GM23248 (cell line): ENCODE results near the gene NUDT14. TPM values are rescaled to one million over a fixed set of nuclear protein-coding genes. Genes with fewer than 3 reads are reported as not detected.

ENCODE experiments used
- DNase-seq: peaks from one replicate; pipeline ENCODE4 v3.0.0-alpha.2; 2015
- H2AFZ ChIP-seq: fragments of 200-600 bp; sonication (generic); 2 replicates; pipeline ENCODE4 v1.6.1; 2016; ENCODE audit warnings: antibody characterized with exemption
- H3F3A ChIP-seq: fragments of 200-600 bp; sonication (generic); 2 replicates; pipeline ENCODE4 v1.6.1; 2016; ENCODE audit warnings: mild to moderate bottlenecking, antibody characterized with exemption, mixed run types; ENCODE audit not compliant: insufficient read depth
- H3K27ac ChIP-seq: fragments of 200-600 bp; sonication (generic); 2 replicates; pipeline ENCODE4 v1.5.1; 2016; ENCODE audit warnings: mild to moderate bottlenecking
- H3K27me3 ChIP-seq: fragments of 200-600 bp; sonication (generic); replicated peaks from 2 replicates; pipeline ENCODE4 v1.6.1; 2016; ENCODE audit warnings: mild to moderate bottlenecking; ENCODE audit not compliant: insufficient read depth
- H3K36me3 ChIP-seq: fragments of 200-600 bp; sonication (generic); 2 replicates; pipeline ENCODE4 v1.6.1; 2016; ENCODE audit warnings: low read depth, mild to moderate bottlenecking
- H3K4me1 ChIP-seq: fragments of 200-600 bp; sonication (generic); 2 replicates; pipeline ENCODE4 v1.6.1; 2016; ENCODE audit warnings: mild to moderate bottlenecking; ENCODE audit not compliant: insufficient read depth
- H3K4me2 ChIP-seq: fragments of 200-600 bp; sonication (generic); one replicate; pipeline ENCODE4 v1.6.1; 2016; ENCODE audit warnings: mild to moderate bottlenecking; ENCODE audit not compliant: unreplicated experiment
- H3K4me3 ChIP-seq: fragments of 200-600 bp; sonication (generic); 2 replicates; pipeline ENCODE4 v1.5.1; 2016; ENCODE audit warnings: mild to moderate bottlenecking
- H3K79me2 ChIP-seq: fragments of 200-600 bp; sonication (generic); 2 replicates; pipeline ENCODE4 v1.6.1; 2016; ENCODE audit warnings: mild to moderate bottlenecking; ENCODE audit not compliant: insufficient read depth
- H3K9ac ChIP-seq: fragments of 200-600 bp; sonication (generic); 2 replicates; pipeline ENCODE4 v1.6.1; 2016; ENCODE audit warnings: mild to moderate bottlenecking
- H3K9me2 ChIP-seq: fragments of 200-600 bp; sonication (generic); 2 replicates; pipeline ENCODE4 v1.6.1; 2016; ENCODE audit warnings: mixed run types, mild to moderate bottlenecking, moderate library complexity; ENCODE audit not compliant: insufficient read depth
- H3K9me3 ChIP-seq: fragments of 200-600 bp; sonication (generic); one replicate; pipeline ENCODE4 v1.6.1; 2017; ENCODE audit warnings: low read depth
- H4K20me1 ChIP-seq: fragments of 200-600 bp; sonication (generic); 2 replicates; pipeline ENCODE4 v1.6.0; 2016; ENCODE audit not compliant: insufficient read depth
- EZH2 ChIP-seq: fragments of 200-600 bp; sonication (generic); IDR thresholded peaks from 2 replicates; pipeline ENCODE4 v1.6.1; 2018; ENCODE audit warnings: antibody characterized with exemption, mild to moderate bottlenecking; ENCODE audit not compliant: insufficient read depth, poor library complexity, severe bottlenecking
- EZH2phosphoT487 ChIP-seq: fragments of 200-600 bp; sonication (generic); IDR thresholded peaks from 2 replicates; pipeline ENCODE4 v1.6.1; 2018; ENCODE audit warnings: antibody characterized with exemption, moderate library complexity, mild to moderate bottlenecking, low read depth; ENCODE audit not compliant: insufficient read depth
- WGBS, 2 experiments: methylation state at CpG; one replicate each; pipeline ENCODE4 v1.1.6; 2015 to 2017; ENCODE audit warnings: low lambda C conversion rate in 2 of 2, low coverage in 1 of 2; ENCODE audit errors: missing lambda C conversion rate in 2 of 2; 5-methylcytosine and 5-hydroxymethylcytosine counted together
- in situ Hi-C: fragments of 300-500 bp; cut with MboI; formaldehyde crosslinking; loops from 2 replicates; pipeline ENCODE4 v1.15.0; 2020
- polyA plus RNA-seq: library from polyadenylated mRNA; unstranded; fragments of >200 nt; fragmentation: Nextera tagmentation; extraction: Ambion mirVana; gene quantifications from 2 replicates; pipeline ENCODE4 v1.2.1, GENCODE V29; 2016
- total RNA-seq: library from RNA; depleted of rRNA; stranded (reverse); fragments of >200 nt; shearing (Covaris generic); gene quantifications from 2 replicates; pipeline ENCODE4 v1.2.3, GENCODE V29; 2014

NUDT14 gene
- total and polyA plus RNA-seq, 2 experiments from 2014 or later, result 8.6 to 10.8 TPM

- 81 to 84% methylated on average over 12 to 13 of the region's 13 CpGs for WGBS, 2 experiments
- H3F3A ChIP-seq, result no peaks in the 10 kb centered on the region
Measured at GRCh38 chr14:105179191-105179590, 1.9 kb downstream of the NUDT14 start.

DNA sequence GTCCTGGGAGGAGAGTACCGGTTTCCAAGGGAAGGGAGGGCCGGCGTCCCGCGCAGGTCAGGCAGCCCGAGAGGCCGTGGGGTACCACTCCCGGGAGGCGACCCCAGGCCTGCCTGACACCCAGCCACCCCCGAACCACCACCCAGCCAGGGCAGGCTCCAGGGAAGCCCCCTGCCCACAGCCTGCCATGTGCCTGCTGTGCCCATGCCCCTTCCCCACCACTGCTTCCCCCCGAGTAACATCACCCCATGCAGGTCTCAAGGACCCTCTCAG, 2.3 kb downstream of the NUDT14 start:
- H3K4me1 ChIP-seq, result no peaks in the 10 kb centered on the region
- no peaks in the 10 kb centered on the region for H3K9me2 ChIP-seq
- H4K20me1 ChIP-seq, result no peaks in the 10 kb centered on the region
- in situ Hi-C loops, result no loop called here
- H3K9me3 ChIP-seq, result no peaks in the 10 kb centered on the region
- H3K9ac ChIP-seq, result no peak overlapping the region
- no peaks in the 10 kb centered on the region for H3K79me2 ChIP-seq
- 0 out of 2 replicates have a peak, but pooled peaks cover 6% of the 10 kb centered on the region for H3K27me3 ChIP-seq
- DNase-seq, result no peak
- H3F3A ChIP-seq, result no peaks in the 10 kb centered on the region
- H2AFZ ChIP-seq, result no peak overlapping the region
- no peaks in the 10 kb centered on the region for H3K36me3 ChIP-seq
- TF ChIP-seq EZH2phosphoT487, result no peak
- TF ChIP-seq EZH2, result no peak
- H3K4me3 ChIP-seq, result no peak overlapping the region
- no peak overlapping the region for H3K4me2 ChIP-seq
- no peak overlapping the region for H3K27ac ChIP-seq
- WGBS, 2 experiments, result 77 to 85% methylated on average over 2 to 11 of the region's 11 CpGs

More at GRCh38 chr14:105179191-105179590, 1.9 kb downstream of the NUDT14 start:
- Histone ChIP-seq H3K36me3 (no peaks in the 10 kb centered on the region), H3K4me1 (no peaks in the 10 kb centered on the region), H2AFZ (no peak overlapping the region), H3K4me3 (no peak overlapping the region), H4K20me1 (no peaks in the 10 kb centered on the region), H3K9me3 (no peaks in the 10 kb centered on the region), H3K4me2 (no peak overlapping the region), H3K9me2 (no peaks in the 10 kb centered on the region), H3K27me3 (0 out of 2 replicates have a peak, but pooled peaks cover 6% of the 10 kb centered on the region), H3K79me2 (no peaks in the 10 kb centered on the region), H3K27ac (no peak overlapping the region), H3K9ac (no peak overlapping the region)
- in situ Hi-C loops, result no loop called here
- no peak for DNase-seq
- TF ChIP-seq EZH2 (no peak), EZH2phosphoT487 (no peak)

- no peaks in the 10 kb centered on the region for H3K79me2 ChIP-seq
- H3K4me1 ChIP-seq, result no peaks in the 10 kb centered on the region
- H3K4me2 ChIP-seq, result no peak overlapping the region
- H3K27ac ChIP-seq, result no peak overlapping the region
- no peak overlapping the region for H2AFZ ChIP-seq
- no peaks in the 10 kb centered on the region for H3K36me3 ChIP-seq
- H3K9me2 ChIP-seq, result no peaks in the 10 kb centered on the region
- 0 out of 2 replicates have a peak, but pooled peaks cover 6% of the 10 kb centered on the region for H3K27me3 ChIP-seq
- in situ Hi-C loops, result no loop called here
- TF ChIP-seq EZH2phosphoT487 (no peak), EZH2 (no peak)
- no peak for DNase-seq
- H3K4me3 ChIP-seq, result no peak overlapping the region
- H3K9ac ChIP-seq, result no peak overlapping the region
- no peaks in the 10 kb centered on the region for H4K20me1 ChIP-seq
- 66% methylated on average over 18 to 19 of the region's 19 CpGs for WGBS, 2 experiments
- H3F3A ChIP-seq, result no peaks in the 10 kb centered on the region
- no peaks in the 10 kb centered on the region for H3K9me3 ChIP-seq
Measured at GRCh38 chr14:105178069-105178867, 2.8 kb downstream of the NUDT14 start.

GRCh38 chr14:105177082-105177481, 4.0 kb downstream of the NUDT14 start:
- no peak for DNase-seq
- no peak overlapping the region for H3K27ac ChIP-seq
- no peak overlapping the region for H3K4me2 ChIP-seq
- in situ Hi-C loops, result no loop called here
- no peak overlapping the region for H2AFZ ChIP-seq
- no peaks in the 10 kb centered on the region for H4K20me1 ChIP-seq
- no peaks in the 10 kb centered on the region for H3K9me2 ChIP-seq
- TF ChIP-seq EZH2phosphoT487 (no peak), EZH2 (no peak)
- H3K9me3 ChIP-seq, result no peaks in the 10 kb centered on the region
- 0 out of 2 replicates have a peak, but pooled peaks cover 6% of the 10 kb centered on the region for H3K27me3 ChIP-seq
- no peaks in the 10 kb centered on the region for H3K4me1 ChIP-seq
- no peak overlapping the region for H3K4me3 ChIP-seq
- no peak overlapping the region for H3K9ac ChIP-seq
- WGBS, 2 experiments, result 54 to 65% methylated on average over 9 to 10 of the region's 11 CpGs
- no peaks in the 10 kb centered on the region for H3K79me2 ChIP-seq
- no peaks in the 10 kb centered on the region for H3F3A ChIP-seq
- H3K36me3 ChIP-seq, result no peaks in the 10 kb centered on the region
